Fibroblast of mammary gland (primary cell): Measurements from ENCODE around the gene EFCAB7.

Experiments
- DNase-seq: peaks from one replicate; pipeline ENCODE4 v3.0.0-alpha.2; 2010; ENCODE audit warnings: low read depth
- H3K4me3 ChIP-seq: 2 replicates; pipeline ENCODE4 v1.5.1; 2011; ENCODE audit warnings: low read depth, mild to moderate bottlenecking, low read length, moderate library complexity; ENCODE audit not compliant: control insufficient read depth
- TF ChIP-seq, protein P1 (sequence below): conservative IDR thresholded peaks from 2 replicates; pipeline ENCODE4 v1.5.1; 2011; ENCODE audit warnings: low read depth, low read length, inconsistent platforms; ENCODE audit not compliant: control insufficient read depth, insufficient read depth

Gene EFCAB7

DNA sequence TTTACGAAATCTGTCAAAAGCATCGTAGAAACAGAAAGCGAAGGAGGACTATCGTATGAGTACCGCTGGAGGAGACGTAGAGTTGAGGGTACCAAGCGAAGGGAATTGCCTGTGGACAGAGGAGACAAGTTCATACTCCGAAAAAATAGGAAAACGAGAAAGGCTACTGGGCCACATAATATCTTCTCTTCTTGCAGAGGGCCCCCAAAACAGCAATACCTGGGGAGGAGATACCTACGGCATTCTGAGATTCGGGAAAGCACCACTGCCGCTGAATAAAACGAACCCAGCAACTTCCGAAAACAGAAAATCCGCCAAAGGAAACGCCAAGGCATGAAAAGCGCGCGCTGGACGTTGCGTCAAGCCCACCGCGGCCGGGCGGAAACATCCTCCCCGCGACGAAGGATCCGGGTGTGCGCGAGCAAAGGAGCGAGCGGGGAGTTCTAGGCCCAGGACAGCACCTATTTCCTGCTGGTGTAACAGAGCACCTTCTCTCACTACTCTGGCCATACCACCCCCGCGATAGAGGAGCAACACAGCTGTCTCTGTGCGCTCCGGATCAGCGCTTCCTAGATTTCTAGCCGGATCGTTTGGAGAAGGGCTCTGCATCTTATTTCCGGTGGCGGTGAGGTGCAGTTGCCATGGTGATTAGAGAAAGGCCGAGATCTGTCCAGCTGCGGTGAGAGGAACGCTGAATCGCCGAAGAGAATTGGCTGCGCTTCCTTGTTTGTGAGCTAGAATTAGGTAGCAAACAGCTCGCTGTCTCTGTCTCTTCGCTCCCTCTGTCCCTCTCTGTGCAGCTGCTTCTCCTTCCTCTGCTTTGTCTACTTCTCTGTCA, at the start of gene EFCAB7, which contains the start of gene ITGB3BP:
Gene EFCAB7, plus strand, starts transcription at position 635 of the 838 bp plus-strand sequence. CDS start 2,048 bp downstream, outside the sequence.
Gene ITGB3BP, minus strand, starts transcription at position 335 of the 838 bp plus-strand sequence. Its CDS starts 92 bp downstream, at position 243.
- peak within 1 kb of the TSS; percentile 97 for H3K4me3 ChIP-seq
- TF ChIP-seq, protein P1, sequence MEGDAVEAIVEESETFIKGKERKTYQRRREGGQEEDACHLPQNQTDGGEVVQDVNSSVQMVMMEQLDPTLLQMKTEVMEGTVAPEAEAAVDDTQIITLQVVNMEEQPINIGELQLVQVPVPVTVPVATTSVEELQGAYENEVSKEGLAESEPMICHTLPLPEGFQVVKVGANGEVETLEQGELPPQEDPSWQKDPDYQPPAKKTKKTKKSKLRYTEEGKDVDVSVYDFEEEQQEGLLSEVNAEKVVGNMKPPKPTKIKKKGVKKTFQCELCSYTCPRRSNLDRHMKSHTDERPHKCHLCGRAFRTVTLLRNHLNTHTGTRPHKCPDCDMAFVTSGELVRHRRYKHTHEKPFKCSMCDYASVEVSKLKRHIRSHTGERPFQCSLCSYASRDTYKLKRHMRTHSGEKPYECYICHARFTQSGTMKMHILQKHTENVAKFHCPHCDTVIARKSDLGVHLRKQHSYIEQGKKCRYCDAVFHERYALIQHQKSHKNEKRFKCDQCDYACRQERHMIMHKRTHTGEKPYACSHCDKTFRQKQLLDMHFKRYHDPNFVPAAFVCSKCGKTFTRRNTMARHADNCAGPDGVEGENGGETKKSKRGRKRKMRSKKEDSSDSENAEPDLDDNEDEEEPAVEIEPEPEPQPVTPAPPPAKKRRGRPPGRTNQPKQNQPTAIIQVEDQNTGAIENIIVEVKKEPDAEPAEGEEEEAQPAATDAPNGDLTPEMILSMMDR, result no peak
- peak; percentile 96 for DNase-seq

DNA sequence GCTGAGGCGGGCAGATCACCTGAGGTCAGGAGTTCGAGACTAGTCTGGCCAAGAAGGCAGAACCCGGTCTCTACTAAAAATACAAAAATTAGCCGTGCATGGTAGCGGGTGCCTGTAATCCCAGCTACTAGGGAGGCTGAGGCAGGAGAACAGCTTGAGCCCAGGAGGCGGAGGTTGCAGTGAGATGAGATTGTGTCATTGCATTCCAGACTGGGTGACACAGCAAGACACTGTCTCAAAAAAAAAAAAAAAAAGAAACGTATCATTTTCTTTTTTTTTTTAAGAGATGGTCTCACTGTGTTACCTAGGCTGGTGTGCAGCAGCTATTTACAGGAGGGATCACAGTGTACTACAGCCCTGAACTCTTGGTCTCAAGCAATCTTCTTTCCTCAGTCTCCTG, 47.6 kb upstream of the EFCAB7 start:
- H3K4me3 ChIP-seq, result no peak overlapping the region
- DNase-seq, result no peak
- TF ChIP-seq, protein P1, result no peak

- no peak for DNase-seq
- TF ChIP-seq, protein P1, result no peak
These were observed 43.3 kb upstream of the EFCAB7 start for GRCh38 chr1:63480057-63480456.

GRCh38 chr1:63486629-63487028, 36.7 kb upstream of the EFCAB7 start:
- TF ChIP-seq, protein P1, result no peak
- H3K4me3 ChIP-seq, result no peak overlapping the region
- peak; percentile 18 for DNase-seq

More at GRCh38 chr1:63480057-63480456, 43.3 kb upstream of the EFCAB7 start:
- no peak overlapping the region for H3K4me3 ChIP-seq

DNA sequence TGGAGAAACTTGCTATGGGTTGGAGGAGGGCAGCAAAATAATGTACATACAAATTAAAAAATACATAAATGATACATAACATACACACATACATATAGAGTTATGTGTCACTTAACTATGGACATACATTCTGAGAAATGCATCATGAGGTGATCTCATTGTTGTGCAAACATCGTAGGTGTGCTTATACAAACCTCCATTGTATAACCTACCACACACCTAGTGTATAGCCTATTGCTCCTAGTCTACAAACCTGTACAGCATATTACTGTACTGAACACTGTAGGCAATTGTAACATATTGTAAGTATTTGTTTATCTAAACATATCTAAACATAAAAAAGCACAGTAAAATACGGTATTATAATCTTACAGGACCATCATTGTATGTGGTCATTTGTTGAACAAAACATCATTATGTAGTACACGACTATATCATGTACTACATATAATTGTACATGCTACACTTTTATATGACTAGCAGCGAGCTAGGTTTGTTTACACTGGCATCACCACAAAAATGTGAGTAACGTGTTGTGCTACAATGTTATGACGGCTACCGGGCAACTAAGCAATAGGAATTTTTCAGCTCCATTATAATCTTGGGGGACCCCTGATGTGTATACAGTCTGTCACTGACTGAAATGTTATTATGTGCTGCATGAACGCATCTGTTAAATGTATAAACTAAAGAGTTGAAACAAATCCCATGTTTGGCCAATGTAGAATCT, 35.8 kb upstream of the EFCAB7 start:
- TF ChIP-seq, protein P1, result no peak

DNA sequence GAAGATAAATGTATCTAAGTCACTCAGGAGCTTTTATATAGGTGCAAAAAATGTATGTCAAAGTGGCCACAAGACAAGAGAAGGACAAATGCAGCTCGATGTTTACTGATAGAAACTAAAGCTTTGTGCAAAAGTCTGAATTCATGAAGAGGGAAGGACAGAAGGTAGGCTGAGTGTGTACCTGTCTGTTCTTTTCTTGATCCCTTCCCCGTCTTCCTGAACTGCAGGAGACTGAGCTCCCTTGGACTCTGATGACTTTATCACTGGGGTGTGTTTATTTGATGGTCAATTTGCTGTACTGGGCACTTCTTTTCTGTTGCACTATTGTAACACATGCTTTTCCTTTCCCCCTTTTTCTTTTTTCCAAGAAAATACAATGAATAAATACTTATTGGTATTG, 25.7 kb upstream of the EFCAB7 start:
- no peak for DNase-seq
- H3K4me3 ChIP-seq, result no peak overlapping the region
- TF ChIP-seq, protein P1, result no peak

More for the DNA sequence above, 35.8 kb upstream of the EFCAB7 start:
- DNase-seq, result no peak
- H3K4me3 ChIP-seq, result no peak overlapping the region
